IPS DF 19.7 (cell line): ENCODE results near the gene NELFA.
"Not testable (repeated sequence)": the region's sequence is repeated elsewhere in the genome, so short reads cannot be mapped to it uniquely, and the experiment has no call there.

Experiments
- DNase-seq: peaks from one replicate; pipeline ENCODE4 v3.0.0-alpha.2; 2013; ENCODE audit warnings: low read depth, low spot score

Gene NELFA

DNA sequence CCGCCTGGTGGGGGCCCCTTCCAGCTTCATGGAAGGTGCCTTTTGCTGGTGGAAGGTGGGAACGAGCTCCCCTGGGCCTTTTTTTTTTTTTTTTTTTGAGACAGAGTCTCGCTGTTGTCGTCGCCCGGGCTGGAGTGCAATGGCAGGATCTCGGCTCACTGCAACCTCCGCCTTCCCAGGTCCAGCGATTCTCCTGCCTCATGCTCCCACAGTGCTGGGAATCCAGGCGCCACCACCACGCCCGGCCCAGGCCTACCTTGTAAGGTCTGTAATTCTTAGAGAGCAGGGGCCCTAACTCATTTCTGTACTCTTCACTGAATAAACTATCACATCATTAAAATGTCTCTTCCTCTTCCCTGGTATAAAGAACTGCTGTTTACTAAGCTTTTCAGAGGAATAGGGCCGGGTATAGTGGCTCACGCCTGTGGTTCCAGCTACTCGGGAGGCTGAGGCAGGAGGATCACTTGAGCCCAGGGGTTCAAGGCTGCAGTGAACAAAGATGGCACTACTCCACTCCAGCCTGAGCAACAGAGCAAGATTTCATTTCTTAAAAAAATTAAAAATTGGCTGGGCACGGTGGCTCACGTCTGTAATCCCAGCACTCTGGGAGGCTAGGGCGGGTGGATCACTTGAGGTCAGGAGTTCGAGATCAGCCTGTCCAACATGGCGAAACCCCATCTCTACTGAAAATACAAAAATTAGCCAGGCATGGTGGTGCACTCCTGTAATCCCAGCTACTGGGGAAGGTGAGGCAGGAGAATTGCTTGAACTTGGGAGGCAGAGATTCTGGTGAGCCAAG is 14.9 kb downstream of the NELFA start:
- not testable (repeated sequence) for DNase-seq

DNA sequence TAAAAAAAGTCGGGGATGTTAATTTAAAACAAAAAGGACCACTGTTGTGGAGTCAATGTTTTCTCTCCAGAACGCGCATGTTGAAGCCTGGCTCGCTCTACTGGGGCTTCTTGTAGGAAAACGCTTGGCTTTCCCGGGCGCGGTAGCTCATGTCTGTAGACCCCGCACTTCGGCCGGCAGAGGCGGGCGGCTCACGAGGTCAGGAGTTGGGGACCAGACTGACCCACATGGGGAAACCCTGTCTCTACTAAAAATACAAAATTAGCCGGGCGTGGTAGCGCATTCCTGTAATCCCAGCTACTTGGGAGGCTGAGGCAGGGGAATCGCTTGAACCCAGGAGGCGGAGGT is 15.6 kb downstream of the NELFA start:
- DNase-seq: no peak

DNA sequence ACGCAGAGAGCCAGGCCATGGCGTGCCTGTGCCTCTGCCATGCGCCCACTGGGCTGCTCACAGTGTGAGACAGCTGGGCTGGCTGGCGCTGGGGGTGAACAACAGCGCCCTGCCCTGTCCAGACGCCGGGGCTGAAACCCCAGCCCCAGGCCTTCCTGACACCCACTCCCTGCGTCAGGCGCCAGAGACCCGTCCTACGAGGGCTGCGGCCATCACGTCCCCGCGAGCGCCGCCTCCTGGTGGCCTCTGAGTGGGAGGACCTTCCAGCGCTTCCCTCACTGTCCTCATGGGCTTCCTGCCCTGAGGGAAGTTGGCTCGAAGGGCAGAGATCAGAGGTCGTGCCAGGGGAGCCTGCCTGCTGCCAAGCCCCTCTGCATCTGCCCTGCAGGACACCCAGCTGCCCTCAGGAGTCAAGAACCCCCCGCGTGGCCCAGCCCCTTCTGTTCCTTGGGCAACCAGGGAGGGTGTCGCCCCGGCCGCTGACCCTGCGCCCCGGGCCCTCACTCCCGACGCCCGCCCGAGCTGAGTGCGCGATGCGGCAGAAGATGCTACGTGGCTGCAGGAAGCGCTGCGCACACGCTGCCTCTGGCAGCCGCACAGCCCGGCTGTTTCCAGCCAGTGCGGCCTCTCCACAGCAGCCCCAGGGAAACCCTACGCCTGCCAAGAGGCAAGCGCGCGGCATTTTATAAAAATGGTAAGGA is 16.2 kb downstream of the NELFA start:
- DNase-seq: no peak

DNA sequence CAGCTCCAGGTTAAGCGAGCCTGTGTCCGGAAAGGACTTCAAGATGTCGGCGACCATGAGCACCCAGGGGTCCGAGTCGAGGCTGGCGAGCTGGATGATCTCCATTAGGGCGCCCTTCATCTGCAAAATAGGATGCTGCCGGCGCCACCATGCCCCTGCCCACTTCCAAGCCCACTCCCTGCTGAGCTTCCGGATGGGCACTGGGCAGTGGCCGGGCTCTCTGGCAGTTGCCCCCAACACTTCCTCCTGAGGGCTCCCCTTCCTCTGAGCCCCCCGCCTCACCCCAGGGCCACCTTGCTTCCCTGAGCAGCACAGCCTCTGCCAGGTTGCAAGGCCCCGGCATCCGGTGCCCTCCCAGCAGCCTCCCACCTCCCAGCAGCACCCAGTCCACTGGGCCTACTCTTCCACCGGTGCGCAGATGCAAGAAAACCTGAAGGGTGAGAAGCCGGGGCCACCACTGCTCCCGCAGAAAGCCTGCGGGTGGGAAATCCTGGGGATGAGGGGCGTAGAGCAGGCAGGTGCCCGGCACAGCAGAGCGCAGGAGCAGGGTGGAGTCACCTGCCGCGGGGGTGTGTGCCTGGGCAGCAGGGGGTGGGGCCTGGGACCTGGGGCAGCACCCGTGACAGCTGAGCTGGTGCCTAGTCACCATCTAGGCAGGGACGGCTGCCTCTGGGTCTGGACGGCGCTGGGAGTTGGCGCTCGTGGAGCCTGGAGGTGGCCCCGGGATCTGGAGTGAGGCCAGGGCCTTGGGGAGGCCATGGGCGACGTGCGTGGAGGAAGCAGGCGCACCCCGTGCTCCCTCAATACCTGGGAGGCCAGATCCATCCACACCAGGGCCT is 17.0 kb downstream of the NELFA start:
- DNase-seq: no peak

DNA sequence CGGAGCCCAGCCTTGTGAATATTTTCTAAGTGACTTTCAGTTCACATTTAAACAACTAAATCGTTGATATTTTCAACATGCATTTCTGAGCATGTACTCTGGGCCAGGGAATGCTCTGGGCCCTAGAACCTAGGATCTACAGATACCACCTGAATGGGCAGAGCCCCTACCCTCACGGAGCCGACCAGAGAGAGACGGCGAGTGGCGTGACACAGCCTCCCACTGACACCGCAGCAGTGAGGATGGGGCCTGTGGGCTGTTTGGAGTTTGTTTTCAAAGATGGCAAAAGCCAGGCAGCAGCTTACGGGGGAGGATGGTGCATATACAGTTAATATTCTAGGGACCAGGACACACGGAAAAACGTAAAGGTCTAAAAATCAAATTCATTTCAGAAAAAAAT is 17.7 kb downstream of the NELFA start:
- DNase-seq: no peak

DNA sequence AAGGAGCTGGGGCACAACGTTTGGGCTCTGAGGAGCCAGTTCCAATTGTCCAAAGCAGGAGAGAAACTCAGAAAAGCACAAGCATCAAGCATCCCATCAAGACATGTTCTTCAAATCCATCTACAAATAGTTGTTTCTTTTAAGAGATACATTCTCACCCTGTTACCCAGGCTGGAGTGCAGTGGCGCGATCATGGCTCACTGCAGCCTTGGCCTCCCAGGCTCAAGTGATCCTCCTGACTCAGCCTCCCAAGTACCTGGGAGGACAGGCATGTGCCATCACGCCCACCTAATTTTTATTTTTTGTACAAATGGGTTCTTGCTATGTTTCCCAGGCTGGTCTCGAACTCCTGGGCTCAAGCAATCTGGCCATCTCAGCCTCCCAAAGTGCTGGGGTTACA is 18.1 kb downstream of the NELFA start:
- DNase-seq: no peak

DNA sequence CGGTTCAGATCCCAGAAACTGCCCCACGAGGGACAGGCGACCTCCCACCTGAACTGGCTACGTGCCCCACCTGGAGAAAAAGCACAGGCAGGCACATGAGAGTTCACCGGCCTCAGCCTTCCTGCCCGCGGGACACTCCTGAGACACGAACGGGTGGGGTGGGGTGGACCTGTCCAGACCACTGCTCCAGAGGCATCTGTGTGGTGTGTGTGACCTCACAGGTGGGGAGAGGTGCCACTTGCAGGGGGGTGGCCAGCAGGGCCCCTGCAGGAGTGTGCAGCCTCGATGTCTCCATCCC is 18.5 kb downstream of the NELFA start:
- DNase-seq: no peak

DNA sequence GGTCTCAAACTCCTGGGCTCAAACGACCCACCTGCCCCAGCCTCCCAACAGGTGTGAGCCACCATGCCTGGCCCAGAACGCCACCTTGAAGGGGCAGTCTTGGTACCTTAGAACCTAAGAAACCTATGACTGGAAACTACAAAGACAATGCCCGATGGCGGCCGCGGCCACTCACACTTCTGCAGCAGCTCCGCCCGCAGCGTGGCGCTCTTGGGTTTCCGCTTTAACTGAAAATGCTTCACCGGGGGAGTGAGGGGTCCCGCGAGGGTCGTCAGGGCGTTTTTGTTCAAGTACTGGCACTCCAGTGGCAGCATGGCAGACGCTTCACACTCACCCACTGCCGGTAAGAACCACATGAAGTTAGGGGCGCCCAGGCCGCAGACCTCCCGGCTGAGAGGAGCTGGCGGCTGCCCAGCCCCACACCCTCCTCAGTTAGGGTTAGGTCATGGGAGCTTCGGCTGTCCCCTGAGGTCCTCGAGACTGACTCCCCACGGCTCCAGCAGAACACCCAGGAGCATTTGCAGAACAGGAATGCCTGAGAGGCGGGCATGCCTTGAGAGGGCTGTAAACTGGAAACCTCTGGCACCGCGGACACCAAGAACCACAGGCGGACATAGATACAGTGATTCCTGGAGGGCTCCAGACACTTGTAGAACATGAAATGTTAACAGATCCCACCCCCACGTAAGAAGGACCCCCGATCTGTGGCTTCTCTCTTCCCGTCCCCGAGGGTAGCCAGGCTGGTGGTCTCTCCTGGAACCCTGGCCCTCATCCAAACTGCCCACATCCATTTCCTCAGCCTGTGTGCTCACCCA is 19.0 kb downstream of the NELFA start:
- no peak for DNase-seq

DNA sequence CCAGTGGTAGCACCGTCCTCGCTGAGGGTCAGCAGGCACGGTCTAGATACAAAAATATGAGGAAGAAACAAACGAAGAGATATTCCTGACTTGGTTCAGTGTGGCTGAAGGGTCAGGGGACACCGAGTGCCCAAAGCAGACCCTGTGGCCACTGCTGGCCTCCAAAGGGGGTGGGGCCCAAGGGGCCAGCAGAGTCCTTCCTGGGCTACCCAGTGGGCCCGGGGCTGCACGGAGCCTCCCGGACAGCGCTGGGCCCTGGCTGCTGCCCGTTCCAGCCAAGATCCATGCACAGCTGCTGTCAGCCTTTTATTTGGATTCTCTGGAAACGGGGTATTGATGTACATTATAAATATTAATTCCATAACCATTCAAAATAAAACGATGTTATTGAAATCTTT is 20.4 kb downstream of the NELFA start:
- DNase-seq: no peak

DNA sequence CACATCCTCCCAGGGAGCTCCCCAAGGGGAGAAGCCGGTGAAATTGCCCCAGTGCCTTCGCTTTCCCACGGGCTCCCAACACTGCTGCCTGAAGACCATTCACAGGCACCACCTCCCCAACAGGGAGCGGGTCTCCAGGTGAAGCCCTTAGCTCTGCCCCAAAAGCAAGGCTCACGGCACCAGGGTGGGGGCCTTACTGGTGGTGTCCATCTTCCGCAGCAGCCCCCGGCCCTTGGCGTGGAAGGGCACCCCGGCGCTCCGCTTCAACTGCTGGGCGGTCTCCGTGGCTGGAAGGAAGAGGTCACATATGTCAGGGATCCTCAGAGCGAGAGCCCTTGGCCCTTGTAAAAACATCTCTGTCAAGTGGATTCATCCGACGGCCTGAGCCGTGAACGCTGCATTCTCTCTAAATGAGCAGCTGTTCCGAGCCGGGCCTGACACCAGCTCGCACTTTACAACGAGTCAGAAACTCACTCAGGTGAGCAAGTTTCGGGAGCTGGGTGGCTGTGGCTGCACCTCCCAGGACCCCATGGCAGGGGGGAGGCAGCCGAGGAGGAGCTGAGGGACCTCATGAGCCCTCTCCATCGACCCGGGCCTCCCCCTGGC is 20.9 kb downstream of the NELFA start:
- no peak for DNase-seq

DNA sequence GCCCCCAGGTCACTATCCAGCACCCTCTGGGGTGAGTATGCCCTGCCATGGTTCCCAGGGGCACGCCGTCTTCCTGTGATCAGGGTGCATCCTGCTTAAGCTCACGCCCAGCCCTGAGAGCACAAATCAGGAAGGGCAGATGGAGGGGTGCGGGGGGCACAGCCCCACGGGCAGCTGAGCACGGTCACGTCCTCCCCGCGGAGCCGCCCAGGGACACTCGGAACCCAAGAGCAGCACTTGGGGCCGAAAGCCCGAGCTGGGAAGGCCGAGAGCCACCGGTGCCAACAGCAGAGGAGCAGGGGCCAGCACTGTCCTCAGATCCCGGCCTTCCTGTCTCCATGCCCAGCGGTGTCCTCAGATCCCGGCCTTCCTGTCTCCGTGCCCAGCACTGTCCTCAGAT is 21.5 kb downstream of the NELFA start:
- no peak for DNase-seq

DNA sequence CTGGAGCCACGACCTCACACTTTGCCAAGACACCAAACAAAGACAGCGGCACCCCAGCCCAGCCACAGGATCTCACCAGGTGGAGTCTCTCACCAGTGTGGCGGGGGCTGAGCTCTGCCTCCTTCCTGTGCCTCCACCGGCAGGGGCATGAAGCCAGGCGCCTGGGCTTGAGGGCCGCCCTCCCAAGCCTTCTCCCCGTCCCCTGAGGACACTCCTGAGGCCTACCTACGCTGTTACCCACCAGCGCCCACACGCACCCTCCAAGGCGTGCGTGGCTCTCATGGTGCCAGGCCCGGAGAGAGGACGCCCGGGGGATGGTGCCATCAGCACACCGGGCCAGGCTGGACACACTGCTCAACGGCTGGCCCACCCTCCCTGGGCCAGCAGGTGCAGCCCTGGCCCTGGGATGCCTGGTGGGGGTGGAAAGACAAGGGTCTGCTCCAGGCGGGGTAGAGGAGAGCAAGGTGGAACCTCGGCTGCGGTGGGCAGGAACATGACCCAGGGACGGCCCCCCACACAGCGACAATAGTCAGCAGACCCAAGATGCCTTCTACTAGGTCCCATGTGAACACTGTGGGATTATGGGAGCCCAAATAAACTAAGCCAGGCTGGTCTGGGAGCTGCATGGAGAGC is 22.1 kb downstream of the NELFA start:
- no peak for DNase-seq

DNA sequence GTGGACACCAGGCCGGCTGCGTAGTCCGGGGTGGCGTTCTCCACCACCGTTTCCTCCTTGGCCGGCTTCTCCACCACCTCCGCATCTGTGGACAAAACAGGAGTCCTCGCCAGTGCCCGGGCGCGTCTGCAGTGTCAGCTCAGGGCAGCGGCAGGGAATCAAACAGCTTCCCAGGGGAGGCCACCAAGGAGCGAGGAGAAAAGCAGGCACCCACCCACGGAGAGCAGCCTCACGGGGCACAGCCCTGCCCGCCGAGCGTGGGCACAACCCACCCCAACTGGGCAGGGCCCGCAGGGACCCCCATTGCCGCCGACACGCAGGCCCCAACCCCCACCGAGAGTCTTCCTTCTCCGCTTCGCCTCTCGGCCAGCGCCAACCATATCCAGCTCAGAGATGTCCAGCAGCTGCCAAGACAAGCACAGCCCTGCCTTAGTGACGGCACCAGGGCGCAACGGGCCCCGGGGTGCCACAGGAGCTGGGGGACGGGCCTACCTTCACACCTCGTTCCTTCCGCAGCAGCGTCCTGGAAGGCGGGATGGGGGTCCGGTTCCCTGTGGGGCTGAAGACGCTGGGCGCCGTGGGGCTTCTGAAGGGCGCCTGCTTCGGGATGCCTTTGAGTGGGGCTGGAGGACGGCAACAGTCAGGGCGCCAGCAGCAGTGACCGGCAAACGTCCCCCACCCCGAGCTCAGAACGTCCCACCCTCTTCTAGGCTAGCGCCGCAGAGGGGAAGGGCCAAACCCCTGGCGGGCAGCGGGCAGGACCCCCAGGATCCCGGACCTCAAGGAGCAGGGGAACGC is 22.8 kb downstream of the NELFA start:
- DNase-seq: no peak

DNA sequence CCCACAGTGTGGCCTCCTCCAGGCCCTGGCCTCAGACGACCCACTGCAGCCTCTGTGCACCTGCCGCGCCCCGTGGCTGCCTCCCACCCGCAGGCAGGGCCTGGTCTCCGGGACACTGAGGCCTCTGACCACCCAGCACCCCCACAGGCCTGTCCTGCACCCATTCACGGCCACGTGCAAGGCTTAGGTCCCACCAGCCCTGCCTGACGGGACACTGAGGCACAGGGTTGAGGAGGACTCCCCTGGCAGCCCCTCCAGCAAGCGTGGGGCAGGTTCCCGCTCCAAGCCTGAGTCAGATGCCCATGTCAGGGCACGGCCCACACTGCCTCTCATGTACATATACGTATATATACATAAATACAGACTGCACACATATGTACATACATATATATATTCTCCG is 23.5 kb downstream of the NELFA start:
- DNase-seq: no peak

DNA sequence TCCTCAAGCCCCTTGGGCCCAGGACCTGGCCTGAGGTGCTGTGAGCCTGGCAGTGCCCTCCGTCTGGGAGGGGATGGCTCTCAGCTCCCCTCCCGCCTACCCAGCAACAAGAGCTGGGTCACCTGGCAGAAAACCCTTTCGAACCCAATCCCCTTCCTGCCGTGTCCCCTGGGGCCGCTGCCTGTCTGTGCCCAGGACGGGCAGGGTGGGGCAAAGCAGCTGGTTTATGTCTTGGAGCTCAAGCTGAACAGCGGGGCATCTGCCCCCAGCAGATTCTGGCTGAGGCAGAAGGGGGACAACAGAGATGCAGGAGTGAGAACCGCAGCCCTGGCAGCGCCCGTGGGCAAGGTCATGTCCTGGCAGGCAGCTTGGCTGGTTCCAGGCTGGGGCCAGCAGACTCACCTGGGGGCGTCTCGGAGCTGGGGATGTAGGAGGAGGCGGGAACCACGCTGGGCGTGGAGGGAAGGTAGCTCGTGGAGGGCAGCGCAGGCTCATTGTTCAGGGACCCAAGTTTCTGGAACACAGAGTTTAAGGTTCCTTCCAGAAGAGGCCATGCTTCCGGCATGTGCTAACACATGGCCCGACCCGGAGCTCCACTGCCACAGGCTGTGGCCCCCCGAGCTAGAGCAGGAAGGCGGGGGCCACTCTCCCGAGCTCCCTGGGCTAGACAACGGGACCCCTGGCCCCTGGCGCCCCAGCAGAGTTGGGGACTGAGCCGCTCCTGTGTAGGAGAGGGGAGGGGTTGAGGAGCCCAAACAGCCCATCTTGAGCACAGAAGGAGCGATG is 24.2 kb downstream of the NELFA start:
- no peak for DNase-seq

DNA sequence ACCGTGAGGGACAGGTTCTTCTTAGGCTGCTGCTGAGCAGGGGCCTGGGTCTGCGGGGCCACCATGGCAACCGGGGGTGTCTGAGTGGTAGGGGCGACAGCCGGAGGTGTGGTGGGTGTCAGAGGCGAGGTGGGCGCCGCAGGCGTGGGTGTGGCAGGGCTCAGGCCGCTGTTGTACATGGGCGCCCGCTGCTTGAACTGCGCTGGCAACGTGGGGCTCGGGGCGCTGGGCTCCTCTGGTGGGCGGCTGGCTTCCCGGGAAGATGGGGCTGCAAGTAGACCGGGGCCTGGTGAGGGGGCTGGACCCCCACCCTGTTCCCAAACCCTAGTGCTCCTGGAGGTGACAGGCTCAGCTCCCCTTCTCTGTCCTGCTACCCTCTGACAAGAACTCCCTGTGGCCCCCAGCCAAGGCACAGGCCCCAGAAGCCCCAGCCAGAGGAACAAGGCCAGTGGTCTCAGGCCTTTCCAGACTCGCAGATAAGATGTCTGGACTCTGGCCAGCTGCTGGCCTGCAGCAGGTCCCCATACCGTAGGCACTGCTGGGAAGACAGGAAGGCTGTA is 24.8 kb downstream of the NELFA start:
- DNase-seq: no peak

DNA sequence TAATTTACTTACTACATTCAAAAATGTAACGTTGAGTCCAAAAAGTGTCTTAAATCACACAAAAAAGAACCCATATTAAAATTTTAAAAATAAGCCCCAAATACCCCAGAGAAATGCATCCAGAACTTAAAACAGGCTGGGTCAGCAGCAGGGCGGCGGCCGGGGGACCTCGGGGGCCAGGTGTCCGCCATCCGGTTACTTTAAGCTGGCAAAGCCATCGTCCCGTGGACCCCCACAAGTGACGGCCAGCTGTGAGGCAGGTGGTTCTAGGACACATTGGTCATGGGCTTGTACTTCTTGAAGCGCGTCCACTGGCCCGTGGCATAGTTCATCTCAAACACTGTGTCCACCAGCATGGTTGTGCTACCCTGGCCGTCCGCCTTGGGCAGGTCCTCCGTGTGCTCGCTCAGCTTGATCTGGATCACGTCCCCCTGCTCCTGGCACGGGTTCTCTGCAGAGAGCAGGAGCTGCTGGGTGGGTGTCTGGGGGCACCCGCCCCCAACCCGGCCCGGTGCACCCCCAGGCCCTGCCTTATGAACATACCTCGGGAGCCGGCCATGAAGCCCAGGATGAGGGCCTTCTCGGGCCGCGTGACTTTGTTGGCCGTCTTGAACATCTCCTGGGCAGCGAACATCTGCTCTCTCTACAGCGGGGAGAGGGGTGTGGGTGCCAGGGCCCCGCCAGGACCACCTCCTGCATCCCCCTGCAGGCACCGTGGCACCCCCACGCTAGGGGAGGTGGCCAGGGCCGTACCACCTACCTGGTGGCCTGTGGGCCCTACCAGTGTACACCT is 25.5 kb downstream of the NELFA start:
- DNase-seq: no peak
